Stimulated activated naive CD8-positive, alpha-beta T cell treated with anti-CD3 and anti-CD28 coated beads, Interleukin-15, Interleukin-2, amounts not matched to agents 100 U/mL and 50 U/mL, for 24 hours (primary cell): ENCODE data around the gene PCNX2.

Source experiments
- ATAC-seq: fragments of 150-1000 bp; cut with Tn5 transposase; one replicate; pipeline ENCODE4 v1.10.0; 2021
- DNase-seq: peaks from one replicate; pipeline ENCODE4 v3.0.0; 2021

The PCNX2 gene

GRCh38 chr1:233315718-233316301 lies 20.3 kb upstream of the PCNX2 start:
- ATAC-seq (no peak), DNase-seq (no peak)

GRCh38 chr1:233313434-233314155 lies 18.1 kb upstream of the PCNX2 start:
- no peak for ATAC-seq
- no peak for DNase-seq

- ATAC-seq (no peak), DNase-seq (no peak)
Measured at GRCh38 chr1:233304489-233305102, 9.1 kb upstream of the PCNX2 start.

- ATAC-seq (no peak), DNase-seq (no peak)
Measured at GRCh38 chr1:233300326-233300725, 4.8 kb upstream of the PCNX2 start.

GRCh38 chr1:233299450-233299849 lies 3.9 kb upstream of the PCNX2 start:
- DNase-seq (no peak), ATAC-seq (no peak)

- ATAC-seq (no peak), DNase-seq (no peak)
Measured at GRCh38 chr1:233295975-233296322, 424 bp upstream of the PCNX2 start.

- peak; percentile 43 for DNase-seq
- peak; percentile 79 for ATAC-seq
Measured at GRCh38 chr1:233294913-233295236, 650 bp downstream of the PCNX2 start.

GRCh38 chr1:233293556-233294446 lies 1.7 kb downstream of the PCNX2 start:
- DNase-seq = no peak
- ATAC-seq = no peak

GRCh38 chr1:233290396-233291034 lies 5.0 kb downstream of the PCNX2 start:
- no peak for ATAC-seq
- DNase-seq = no peak

GRCh38 chr1:233289676-233290075 lies 5.8 kb downstream of the PCNX2 start:
- ATAC-seq (no peak), DNase-seq (no peak)

- DNase-seq = no peak
- ATAC-seq = peak; percentile 8
Measured at GRCh38 chr1:233282582-233282886, 13.0 kb downstream of the PCNX2 start.

- ATAC-seq (peak; percentile 75), DNase-seq (peak; percentile 6)
Measured at GRCh38 chr1:233281711-233282581, 13.6 kb downstream of the PCNX2 start.

GRCh38 chr1:233279971-233280370 lies 15.6 kb downstream of the PCNX2 start:
- ATAC-seq (no peak), DNase-seq (no peak)

- ATAC-seq (no peak), DNase-seq (no peak)
Measured at GRCh38 chr1:233278631-233279030, 16.9 kb downstream of the PCNX2 start.

- no peak for ATAC-seq
Measured at GRCh38 chr1:233277637-233278606, 17.6 kb downstream of the PCNX2 start.

GRCh38 chr1:233269656-233270055 lies 25.9 kb downstream of the PCNX2 start:
- ATAC-seq (peak; percentile 36), DNase-seq (no peak)

More at GRCh38 chr1:233277637-233278606, 17.6 kb downstream of the PCNX2 start:
- DNase-seq = no peak

- DNase-seq (no peak), ATAC-seq (peak; percentile 40)
Measured at GRCh38 chr1:233268389-233269022, 27.0 kb downstream of the PCNX2 start.

- ATAC-seq (no peak), DNase-seq (no peak)
Measured at GRCh38 chr1:233261695-233262094, 33.8 kb downstream of the PCNX2 start.

- ATAC-seq (no peak), DNase-seq (no peak)
Measured at GRCh38 chr1:233261206-233261605, 34.3 kb downstream of the PCNX2 start.

GRCh38 chr1:233257786-233258185 lies 37.7 kb downstream of the PCNX2 start:
- DNase-seq = no peak
- ATAC-seq = no peak
